ENCODE measurements around the gene CDCP2.

GRCh38 chr1:54084794-54085193 lies 68.0 kb downstream of the CDCP2 start:
- TF ChIP-seq POLR2A (IDR thresholded peaks at IDR 0.05) = no peak
- no peak for TF ChIP-seq CTCF (IDR thresholded peaks at IDR 0.05)
